ENCODE results near the gene PRKAR1B.

- TF ChIP-seq CTCF (IDR thresholded peaks at IDR 0.05) (no peak), POLR2A (IDR thresholded peaks at IDR 0.05) (no peak)
These were observed 220.7 kb downstream of the PRKAR1B start for GRCh38 chr7:506391-506831.
